H9 (cell line): ENCODE data around the gene AFAP1L2. TPM values are rescaled to one million over a fixed set of nuclear protein-coding genes. Genes with fewer than 3 reads are reported as not detected.

ENCODE experiments used
- DNase-seq: peaks from one replicate; pipeline ENCODE4 v3.0.0-alpha.2; 2017
- H2AFZ ChIP-seq: one replicate; pipeline ENCODE4 v1.6.1; 2013; ENCODE audit warnings: mild to moderate bottlenecking, low read length, control low read depth, moderate library complexity
- H2AK5ac ChIP-seq: 2 replicates; pipeline ENCODE4 v1.6.1; 2013; ENCODE audit warnings: low read length, control low read depth, mixed read lengths; ENCODE audit not compliant: insufficient read length
- H2BK120ac ChIP-seq: one replicate; pipeline ENCODE4 v1.6.1; 2013; ENCODE audit warnings: low read depth, mild to moderate bottlenecking, low read length, control low read depth, inconsistent platforms; ENCODE audit not compliant: poor library complexity, severe bottlenecking
- H2BK12ac ChIP-seq: 2 replicates; pipeline ENCODE4 v1.6.1; 2013; ENCODE audit warnings: low read length, control low read depth, mixed read lengths, low read depth; ENCODE audit not compliant: insufficient read length
- H2BK15ac ChIP-seq: 2 replicates; pipeline ENCODE4 v1.6.1; 2013; ENCODE audit warnings: low read depth, low read length, control low read depth
- H2BK20ac ChIP-seq: one replicate; pipeline ENCODE4 v1.6.1; 2013; ENCODE audit warnings: low read depth, mild to moderate bottlenecking, low read length, control low read depth, inconsistent platforms; ENCODE audit not compliant: poor library complexity, severe bottlenecking
- H2BK5ac ChIP-seq: 2 replicates; pipeline ENCODE4 v1.6.1; 2013; ENCODE audit warnings: low read length, control low read depth, mixed read lengths; ENCODE audit not compliant: insufficient read length
- H3K14ac ChIP-seq: 2 replicates; pipeline ENCODE4 v1.6.1; 2013; ENCODE audit warnings: low read length, control low read depth; ENCODE audit not compliant: insufficient read depth
- H3K18ac ChIP-seq: 2 replicates; pipeline ENCODE4 v1.6.1; 2013; ENCODE audit warnings: low read depth, mild to moderate bottlenecking, mixed read lengths, low read length, control low read depth; ENCODE audit not compliant: insufficient read length
- H3K23ac ChIP-seq: 2 replicates; pipeline ENCODE4 v1.6.1; 2013; ENCODE audit warnings: low read length, control low read depth, mixed read lengths, low read depth; ENCODE audit not compliant: insufficient read length
- H3K23me2 ChIP-seq: 2 replicates; pipeline ENCODE4 v1.6.1; 2013; ENCODE audit warnings: low read depth, mild to moderate bottlenecking, mixed read lengths, low read length, control low read depth; ENCODE audit not compliant: insufficient read length, poor library complexity, severe bottlenecking
- H3K27ac ChIP-seq: 2 replicates; pipeline ENCODE4 v1.5.1; 2013; ENCODE audit warnings: low read length, control low read depth, mixed read lengths, low read depth; ENCODE audit not compliant: insufficient read length
- H3K27me3 ChIP-seq: 2 replicates; pipeline ENCODE4 v1.6.1; 2013; ENCODE audit warnings: low read length, control low read depth, inconsistent platforms; ENCODE audit not compliant: insufficient read depth
- H3K4ac ChIP-seq: 2 replicates; pipeline ENCODE4 v1.6.1; 2013; ENCODE audit warnings: low read depth, mild to moderate bottlenecking, control low read depth, inconsistent platforms, low read length, moderate library complexity
- H3K4me1 ChIP-seq: 2 replicates; pipeline ENCODE4 v1.6.1; 2013; ENCODE audit warnings: low read length, control low read depth, inconsistent platforms; ENCODE audit not compliant: insufficient read depth
- H3K4me2 ChIP-seq: 2 replicates; pipeline ENCODE4 v1.6.1; 2013; ENCODE audit warnings: low read length, control low read depth, mixed read lengths; ENCODE audit not compliant: insufficient read length, insufficient read depth
- H3K56ac ChIP-seq: 2 replicates; pipeline ENCODE4 v1.6.1; 2013; ENCODE audit warnings: low read depth, mild to moderate bottlenecking, mixed read lengths, low read length, control low read depth; ENCODE audit not compliant: insufficient read length
- H3K79me1 ChIP-seq: 2 replicates; pipeline ENCODE4 v1.6.1; 2013; ENCODE audit warnings: low read depth, mild to moderate bottlenecking, moderate library complexity, low read length, control low read depth, inconsistent platforms; ENCODE audit not compliant: insufficient read depth, poor library complexity, severe bottlenecking
- H3K79me2 ChIP-seq: 2 replicates; pipeline ENCODE4 v1.6.1; 2013; ENCODE audit warnings: low read length, control low read depth, inconsistent platforms; ENCODE audit not compliant: insufficient read depth
- H3K9ac ChIP-seq: 2 replicates; pipeline ENCODE4 v1.6.1; 2013; ENCODE audit warnings: low read length, control low read depth, mixed read lengths; ENCODE audit not compliant: insufficient read length; ENCODE audit errors: extremely low read depth
- H3K9me3 ChIP-seq: one replicate; pipeline ENCODE4 v1.6.1; 2013; ENCODE audit warnings: low read depth, low read length, inconsistent platforms; ENCODE audit not compliant: control insufficient read depth
- H3T11ph ChIP-seq: one replicate; pipeline ENCODE4 v1.6.1; 2013; ENCODE audit warnings: mild to moderate bottlenecking, low read length, control low read depth, inconsistent platforms
- H4K20me1 ChIP-seq: one replicate; pipeline ENCODE4 v1.6.1; 2013; ENCODE audit not compliant: control insufficient read depth, insufficient read length, insufficient read depth
- H4K5ac ChIP-seq: 2 replicates; pipeline ENCODE4 v1.6.1; 2013; ENCODE audit warnings: low read depth, mild to moderate bottlenecking, mixed read lengths, low read length, control low read depth; ENCODE audit not compliant: insufficient read length
- H4K8ac ChIP-seq: replicated peaks from 2 replicates; pipeline ENCODE4 v1.6.1; 2013; ENCODE audit warnings: low read length, control low read depth, mixed read lengths, low read depth; ENCODE audit not compliant: insufficient read length
- H4K91ac ChIP-seq: 2 replicates; pipeline ENCODE4 v1.6.1; 2013; ENCODE audit warnings: low read depth, mild to moderate bottlenecking, moderate library complexity, mixed read lengths, low read length, control low read depth; ENCODE audit not compliant: insufficient read length
- H3K27ac Mint-ChIP-seq, 3 experiments: 2 replicates in 2 of 3; 3 replicates in 1 of 3; pipeline ENCODE4 v1.8.0; 2020 to 2021; ENCODE audit warnings: mixed read lengths in 3 of 3, mild to moderate bottlenecking in 1 of 3, moderate library complexity in 1 of 3
- H3K27me3 Mint-ChIP-seq: 2 replicates; pipeline ENCODE4 v1.8.0; 2021; ENCODE audit warnings: low read depth, mild to moderate bottlenecking, moderate library complexity, mixed read lengths
- H3K36me3 Mint-ChIP-seq, 3 experiments: 2 replicates in 2 of 3; 3 replicates in 1 of 3; pipeline ENCODE4 v1.8.0; 2020 to 2021; ENCODE audit warnings: low read depth in 3 of 3, mixed read lengths in 3 of 3; ENCODE audit not compliant: insufficient read depth in 1 of 3
- H3K4me1 Mint-ChIP-seq, 2 experiments: 2 replicates each; pipeline ENCODE4 v1.8.0; 2020; ENCODE audit warnings: mixed read lengths in 2 of 2
- H3K4me3 Mint-ChIP-seq, 2 experiments: 2 replicates in 1 of 2; 3 replicates in 1 of 2; pipeline ENCODE4 v1.8.0; 2020 to 2021; ENCODE audit warnings: mild to moderate bottlenecking in 2 of 2, mixed read lengths in 2 of 2, moderate library complexity in 1 of 2
- H3K9me3 Mint-ChIP-seq, 2 experiments: 2 replicates in 1 of 2; 3 replicates in 1 of 2; pipeline ENCODE4 v1.8.0; 2020; ENCODE audit warnings: mild to moderate bottlenecking in 2 of 2, mixed read lengths in 2 of 2, moderate library complexity in 1 of 2
- WGBS: extraction: QIAGEN DNeasy Blood & Tissue Kit; methylation state at CpG from one replicate; pipeline ENCODE4 v1.1.7; 2013; ENCODE audit warnings: missing lambda C conversion rate, low lambda C conversion rate, mixed read lengths; ENCODE audit not compliant: insufficient read length; ENCODE audit errors: extremely low coverage; 5-methylcytosine and 5-hydroxymethylcytosine counted together
- total RNA-seq: library from RNA; stranded (reverse); gene quantifications from 2 replicates; pipeline ENCODE4 v1.2.1, GENCODE V29; 2021
- TF ChIP-seq, protein P1 (sequence below): fragments of 200-600 bp; sonication (generic); conservative IDR thresholded peaks from 3 replicates; pipeline ENCODE4 v1.8.0; 2021; ENCODE audit warnings: antibody characterized with exemption, mild to moderate bottlenecking

Gene AFAP1L2
- total RNA-seq, 1 experiment from 2014 or later = 0.77 TPM

- Histone ChIP-seq H4K5ac (no peak overlapping the region), H3K4ac (no peak overlapping the region), H2BK15ac (no peak overlapping the region), H3K23ac (no peak overlapping the region), H2AK5ac (no peak overlapping the region), H2BK12ac (no peak overlapping the region), H2BK5ac (no peak overlapping the region), H3T11ph (no peak overlapping the region), H3K23me2 (no peaks in the 10 kb centered on the region), H3K27ac (no peak overlapping the region), H4K20me1 (no peaks in the 10 kb centered on the region), H2BK120ac (no peak overlapping the region), H3K79me2 (no peaks in the 10 kb centered on the region), H3K4me1 (no peaks in the 10 kb centered on the region; the same call in 1 of the 2 replicates), H3K4me2 (no peak overlapping the region), H3K79me1 (no peaks in the 10 kb centered on the region), H3K56ac (no peak overlapping the region), H4K8ac (no peak overlapping the region), H3K18ac (no peak overlapping the region), H2AFZ (no peak overlapping the region), H4K91ac (no peak overlapping the region), H3K14ac (no peak overlapping the region; the same call in 1 of the 2 replicates), H2BK20ac (no peak overlapping the region), H3K9ac (no peak overlapping the region), H3K27me3 (no peaks in the 10 kb centered on the region), H3K9me3 (no peaks in the 10 kb centered on the region)
- no peak for DNase-seq
- Mint-ChIP-seq H3K4me3 (no peak overlapping the region; a peak in 1 of 5 replicates), H3K27ac (peak overlapping the region in 1 of 3 experiments; percentile 93; a peak in 1 of 7 replicates), H3K36me3 (no peaks in the 10 kb centered on the region), H3K4me1 (peaks cover 30 to 33% of the 10 kb centered on the region in 2 experiments), H3K27me3 (peaks cover 13% of the 10 kb centered on the region), H3K9me3 (no peaks in the 10 kb centered on the region)
- no CpG with 5 or more reads among the region's 19 CpGs for WGBS
- TF ChIP-seq, protein P1, sequence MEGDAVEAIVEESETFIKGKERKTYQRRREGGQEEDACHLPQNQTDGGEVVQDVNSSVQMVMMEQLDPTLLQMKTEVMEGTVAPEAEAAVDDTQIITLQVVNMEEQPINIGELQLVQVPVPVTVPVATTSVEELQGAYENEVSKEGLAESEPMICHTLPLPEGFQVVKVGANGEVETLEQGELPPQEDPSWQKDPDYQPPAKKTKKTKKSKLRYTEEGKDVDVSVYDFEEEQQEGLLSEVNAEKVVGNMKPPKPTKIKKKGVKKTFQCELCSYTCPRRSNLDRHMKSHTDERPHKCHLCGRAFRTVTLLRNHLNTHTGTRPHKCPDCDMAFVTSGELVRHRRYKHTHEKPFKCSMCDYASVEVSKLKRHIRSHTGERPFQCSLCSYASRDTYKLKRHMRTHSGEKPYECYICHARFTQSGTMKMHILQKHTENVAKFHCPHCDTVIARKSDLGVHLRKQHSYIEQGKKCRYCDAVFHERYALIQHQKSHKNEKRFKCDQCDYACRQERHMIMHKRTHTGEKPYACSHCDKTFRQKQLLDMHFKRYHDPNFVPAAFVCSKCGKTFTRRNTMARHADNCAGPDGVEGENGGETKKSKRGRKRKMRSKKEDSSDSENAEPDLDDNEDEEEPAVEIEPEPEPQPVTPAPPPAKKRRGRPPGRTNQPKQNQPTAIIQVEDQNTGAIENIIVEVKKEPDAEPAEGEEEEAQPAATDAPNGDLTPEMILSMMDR = no peak
Measured at GRCh38 chr10:114346176-114347031, 57.9 kb downstream of the AFAP1L2 start.
